Fibroblast of mammary gland (primary cell): Measurements from ENCODE around the gene IQCK.

Experiments
- DNase-seq: peaks from one replicate; pipeline ENCODE4 v3.0.0-alpha.2; 2010; ENCODE audit warnings: low read depth
- H3K4me3 ChIP-seq: 2 replicates; pipeline ENCODE4 v1.5.1; 2011; ENCODE audit warnings: low read depth, mild to moderate bottlenecking, low read length, moderate library complexity; ENCODE audit not compliant: control insufficient read depth
- TF ChIP-seq, protein P1 (sequence below): conservative IDR thresholded peaks from 2 replicates; pipeline ENCODE4 v1.5.1; 2011; ENCODE audit warnings: low read depth, low read length, inconsistent platforms; ENCODE audit not compliant: control insufficient read depth, insufficient read depth

Gene IQCK

DNA sequence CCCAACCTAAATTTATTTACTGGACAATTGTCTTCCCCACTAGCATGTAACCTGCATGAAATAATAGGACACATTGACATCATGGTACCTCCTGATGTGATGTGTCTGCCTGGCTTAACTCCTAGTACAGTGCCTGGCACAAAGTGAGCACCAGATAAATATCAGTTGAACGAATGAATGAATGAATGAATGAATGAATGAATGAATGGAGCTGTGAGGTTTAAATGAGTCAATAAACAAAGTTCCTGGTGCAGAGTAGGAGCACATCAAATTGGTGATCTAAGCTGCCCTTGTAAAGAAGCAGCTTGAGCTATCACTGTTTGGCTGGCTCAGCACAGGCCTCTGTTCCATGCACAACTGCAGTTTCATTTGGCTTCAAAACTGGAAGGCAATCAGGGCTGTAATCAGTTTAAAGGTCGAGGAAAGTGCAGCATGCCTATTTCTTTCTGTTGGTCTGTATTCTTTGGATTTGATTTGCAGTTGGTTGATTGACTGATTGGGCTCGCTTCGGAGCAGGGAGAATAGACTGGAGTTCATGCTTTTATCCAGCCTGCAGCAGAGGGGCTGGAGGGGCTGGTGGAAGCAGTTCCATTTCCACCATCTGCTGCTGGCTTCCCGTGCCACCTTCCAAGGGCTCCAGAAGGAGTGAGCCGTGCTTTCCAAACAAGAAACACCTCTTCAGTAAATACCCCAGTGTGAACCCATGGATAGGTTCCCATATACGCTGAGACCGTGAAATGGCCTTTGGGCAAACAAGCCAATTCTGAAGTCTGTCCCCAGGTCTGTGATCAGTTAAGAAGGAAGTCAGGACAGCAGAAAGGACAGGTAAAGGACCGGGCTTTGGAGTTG lies 112.0 kb downstream of the IQCK start:
- H3K4me3 ChIP-seq = no peak overlapping the region
- no peak for DNase-seq
- TF ChIP-seq, protein P1, sequence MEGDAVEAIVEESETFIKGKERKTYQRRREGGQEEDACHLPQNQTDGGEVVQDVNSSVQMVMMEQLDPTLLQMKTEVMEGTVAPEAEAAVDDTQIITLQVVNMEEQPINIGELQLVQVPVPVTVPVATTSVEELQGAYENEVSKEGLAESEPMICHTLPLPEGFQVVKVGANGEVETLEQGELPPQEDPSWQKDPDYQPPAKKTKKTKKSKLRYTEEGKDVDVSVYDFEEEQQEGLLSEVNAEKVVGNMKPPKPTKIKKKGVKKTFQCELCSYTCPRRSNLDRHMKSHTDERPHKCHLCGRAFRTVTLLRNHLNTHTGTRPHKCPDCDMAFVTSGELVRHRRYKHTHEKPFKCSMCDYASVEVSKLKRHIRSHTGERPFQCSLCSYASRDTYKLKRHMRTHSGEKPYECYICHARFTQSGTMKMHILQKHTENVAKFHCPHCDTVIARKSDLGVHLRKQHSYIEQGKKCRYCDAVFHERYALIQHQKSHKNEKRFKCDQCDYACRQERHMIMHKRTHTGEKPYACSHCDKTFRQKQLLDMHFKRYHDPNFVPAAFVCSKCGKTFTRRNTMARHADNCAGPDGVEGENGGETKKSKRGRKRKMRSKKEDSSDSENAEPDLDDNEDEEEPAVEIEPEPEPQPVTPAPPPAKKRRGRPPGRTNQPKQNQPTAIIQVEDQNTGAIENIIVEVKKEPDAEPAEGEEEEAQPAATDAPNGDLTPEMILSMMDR = no peak

DNA sequence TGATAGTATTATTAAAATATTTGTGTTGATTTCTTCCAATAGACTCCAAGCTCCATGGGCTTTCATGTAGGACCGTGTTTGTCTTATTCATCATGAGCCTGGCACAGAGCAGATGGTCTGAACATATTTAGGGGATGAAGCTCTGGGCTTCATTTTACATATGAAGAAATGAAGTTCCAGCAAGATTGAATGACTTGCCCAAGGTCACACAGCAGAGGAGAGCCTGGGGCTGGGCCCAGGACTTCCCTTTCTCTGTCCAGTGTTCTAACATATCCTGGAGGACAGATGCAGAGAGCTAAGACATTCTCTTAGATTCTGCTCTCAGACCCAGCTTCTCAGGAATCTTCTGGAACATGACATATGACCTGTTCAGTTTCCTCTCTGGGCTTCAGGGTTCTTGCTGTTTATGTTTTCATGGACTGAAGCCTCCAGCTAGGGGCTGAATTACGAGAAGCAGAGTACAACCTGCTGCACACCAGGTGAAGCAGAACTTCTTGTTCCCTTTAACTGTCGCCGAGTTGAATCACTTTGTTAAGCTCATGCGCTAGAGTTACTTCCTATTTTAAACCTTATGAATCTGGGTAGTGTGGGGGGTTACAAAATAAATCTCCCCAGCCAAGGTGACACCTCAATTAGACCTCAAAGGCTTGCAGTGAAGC lies 113.0 kb downstream of the IQCK start:
- no peak overlapping the region for H3K4me3 ChIP-seq
- no peak for DNase-seq
- TF ChIP-seq, protein P1 = no peak

DNA sequence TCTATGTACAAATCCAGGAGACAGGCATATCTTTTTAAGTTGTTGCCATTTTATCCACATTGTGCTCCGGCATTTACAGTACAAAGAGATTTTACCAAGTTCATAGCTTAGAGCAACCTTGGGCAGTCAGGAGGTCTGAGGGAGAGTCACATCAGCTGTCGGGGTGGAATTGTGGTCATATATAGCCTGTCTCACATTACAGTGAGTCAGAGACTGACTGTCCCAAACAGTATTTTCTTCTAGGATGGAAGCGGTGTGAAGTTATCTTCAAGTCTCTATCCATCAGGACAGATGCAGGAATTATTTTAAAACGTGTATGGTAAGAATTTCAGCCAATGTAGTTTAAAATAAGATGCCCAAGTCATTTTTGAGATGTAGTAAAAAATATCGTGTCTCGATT lies 113.6 kb downstream of the IQCK start:
- H3K4me3 ChIP-seq = no peak overlapping the region
- TF ChIP-seq, protein P1 = no peak
- DNase-seq = peak; percentile 81

DNA sequence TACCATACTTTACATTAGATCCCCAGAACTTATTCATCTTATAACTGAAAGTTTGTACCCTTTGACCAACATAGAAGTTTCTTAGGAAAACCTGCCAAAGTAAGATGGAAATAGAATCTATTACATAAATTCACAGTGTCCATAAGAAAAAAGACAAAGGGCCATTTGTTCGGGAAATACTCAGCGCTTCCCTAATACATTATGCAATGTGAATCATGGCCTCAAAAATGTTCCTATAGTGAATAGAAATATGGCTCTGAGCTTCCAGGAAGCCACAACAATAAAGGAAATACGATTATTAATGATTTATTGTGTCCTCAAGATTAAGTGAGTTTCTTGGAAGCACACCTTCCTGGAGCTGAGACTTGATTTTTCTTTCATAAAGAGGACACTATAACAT lies 115.1 kb downstream of the IQCK start:
- H3K4me3 ChIP-seq = no peak overlapping the region
- TF ChIP-seq, protein P1 = no peak
- DNase-seq = no peak

DNA sequence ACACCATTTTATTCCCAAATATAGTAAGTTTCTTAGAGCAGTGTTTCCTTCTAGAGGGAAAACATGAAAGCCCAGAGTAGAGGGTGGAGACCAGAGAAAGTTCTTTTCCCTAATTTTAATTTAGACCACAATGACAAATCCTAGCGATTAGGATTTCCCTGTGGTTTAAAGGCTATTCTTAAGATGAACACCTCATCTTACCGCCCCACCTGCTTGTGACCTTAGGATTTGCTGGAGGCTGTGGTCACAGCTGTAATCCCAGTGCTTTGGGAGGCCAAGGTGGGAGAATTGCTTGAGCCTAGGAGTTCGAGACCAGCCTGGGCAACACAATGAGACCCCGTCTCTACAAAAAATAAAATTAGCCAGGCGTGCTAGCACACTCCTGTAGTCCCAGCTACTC lies 115.5 kb downstream of the IQCK start:
- H3K4me3 ChIP-seq = no peak overlapping the region
- no peak for DNase-seq
- TF ChIP-seq, protein P1 = no peak

DNA sequence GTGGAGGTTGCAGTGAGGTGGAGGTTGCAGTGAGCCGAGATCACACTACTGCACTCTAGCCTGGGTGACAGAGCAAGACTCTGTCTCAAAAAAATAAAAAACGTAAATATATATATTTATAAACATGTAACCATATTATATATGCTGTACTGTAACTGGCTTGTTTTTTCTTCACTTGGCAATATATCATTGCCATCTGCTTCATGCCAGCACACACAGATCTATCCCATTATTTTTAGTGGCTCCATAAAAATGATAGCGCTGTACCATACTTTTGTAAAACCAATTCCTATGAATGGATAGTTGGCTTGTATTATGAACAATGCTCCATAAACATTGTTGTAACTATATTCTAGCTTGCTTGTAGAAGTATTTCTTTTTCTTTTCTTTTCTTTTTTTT lies 117.1 kb downstream of the IQCK start:
- TF ChIP-seq, protein P1 = no peak
- DNase-seq = no peak
- H3K4me3 ChIP-seq = no peak overlapping the region

DNA sequence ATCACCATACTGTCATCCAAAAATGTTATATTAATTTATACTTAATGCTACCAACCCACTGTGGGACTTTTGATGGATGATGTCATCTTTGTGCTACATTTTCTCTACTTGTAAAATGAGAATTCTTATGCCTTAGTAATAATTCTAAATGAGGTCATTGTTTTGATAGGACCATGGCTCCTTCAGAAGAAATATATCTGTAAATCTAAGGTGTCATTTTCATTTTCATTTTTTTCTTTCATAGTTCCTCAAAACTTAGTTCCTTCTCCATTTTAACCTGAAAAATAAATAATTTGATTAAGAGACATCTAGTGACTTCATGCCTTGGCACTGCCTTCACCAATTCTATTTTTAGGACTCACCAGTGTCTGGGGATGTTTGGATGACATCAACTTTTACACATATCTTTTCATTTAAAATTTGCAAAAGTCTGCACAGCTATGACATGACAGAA lies 117.9 kb downstream of the IQCK start:
- peak; percentile 67 for DNase-seq
- no peak overlapping the region for H3K4me3 ChIP-seq
- TF ChIP-seq, protein P1 = no peak
